Measurements from ENCODE around the gene ARF6. TPM values are rescaled to one million over a fixed set of nuclear protein-coding genes. Genes with fewer than 3 reads are reported as not detected.

Gene ARF6
- polyA plus RNA-seq, 1 of the 3 experiments (the other 2 are of a cell fraction), result 45.2 TPM

- H3K9me2 ChIP-seq, result no peaks in the 10 kb centered on the region
- H2AFZ ChIP-seq (ENCODE audit: low read depth), result 0 out of 2 replicates have a peak overlapping the region, but pooled peaks have one; percentile 17
- H3K9ac ChIP-seq, result no peak overlapping the region
- peaks cover 9% of the 10 kb centered on the region for H3F3A ChIP-seq (replicated peaks; ENCODE audit: insufficient read depth)
- no peaks in the 10 kb centered on the region for H4K20me1 ChIP-seq (ENCODE audit: insufficient read depth)
- TF ChIP-seq USF1 (IDR thresholded peaks at IDR 0.05; ENCODE audit: borderline replicate concordance, low read depth) (no peak), MXI1 (IDR thresholded peaks at IDR 0.05; ENCODE audit: low read depth, low read length) (no peak), GATA2 (CRISPR knock-in tag; IDR thresholded peaks at IDR 0.05) (no peak), ELF1 (IDR thresholded peaks at IDR 0.05) (no peak), YY1 (IDR thresholded peaks at IDR 0.05; ENCODE audit: low read depth) (no peak), RAD21 (IDR thresholded peaks at IDR 0.05; ENCODE audit: low read length) (no peak), USF2 (IDR thresholded peaks at IDR 0.05; ENCODE audit: borderline replicate concordance, low read depth, low read length) (no peak), POLR2AphosphoS5 (IDR thresholded peaks at IDR 0.05; ENCODE audit: low read depth, low read length) (no peak), SMC3 (IDR thresholded peaks at IDR 0.05; ENCODE audit: low read depth, low read length) (no peak), REST (IDR thresholded peaks at IDR 0.05; ENCODE audit: low read depth, low read length) (no peak), SIN3A (IDR thresholded peaks at IDR 0.05; ENCODE audit: borderline replicate concordance, low read depth, low read length) (no peak), CHD2 (IDR thresholded peaks at IDR 0.05; ENCODE audit: low read length, partially characterized antibody) (no peak), NFIC (IDR thresholded peaks at IDR 0.05; ENCODE audit: borderline replicate concordance) (no peak), RCOR1 (IDR thresholded peaks at IDR 0.05; ENCODE audit: low read length) (no peak), TAF1 (IDR thresholded peaks at IDR 0.05; ENCODE audit: borderline replicate concordance, low read depth, low read length) (no peak)
- no peak for DNase-seq
- peaks cover 2 to 22% of the 10 kb centered on the region in 2 experiments; a peak in 2 of 4 replicates for H3K4me1 ChIP-seq (ENCODE audit: control insufficient read depth in 1 of 2, insufficient read depth in 2 of 2, low read depth in 1 of 2, low read length in 1 of 2)
- no peak overlapping the region for H3K27ac ChIP-seq (ENCODE audit: low read depth in 2 of 2, low read length in 1 of 2)
- ChIA-PET POLR2A (no interaction called here), CTCF (interaction anchor here (2.5 kb wide), 1 partner anchor 79 kb away, joined by 5 read pairs; no protein-coding TSS in a partner anchor)
- no peak overlapping the region for H3K4me2 ChIP-seq
- no peak overlapping the region for H3K4me3 ChIP-seq (ENCODE audit: low read depth in 2 of 2, low read length in 1 of 2)
- 95% methylated on average over 1 of the region's 1 CpG for WGBS (ENCODE audit: low lambda C conversion rate)
- no peaks in the 10 kb centered on the region for H3K27me3 ChIP-seq (ENCODE audit: insufficient read depth)
- no peaks in the 10 kb centered on the region for H3K36me3 ChIP-seq (replicated peaks in 1 of 2; ENCODE audit: control insufficient read depth in 1 of 2, insufficient read depth in 2 of 2, low read length in 1 of 2)
- H3K9me3 ChIP-seq, result no peaks in the 10 kb centered on the region
- no peaks in the 10 kb centered on the region for H3K79me2 ChIP-seq (ENCODE audit: insufficient read depth)
Observed at GRCh38 chr14:49940808-49941421, 48.0 kb downstream of the ARF6 start.
